GM18526 (cell line): Measurements from ENCODE around the gene GABRA4.

Experiments
- POLR2A ChIP-seq: IDR thresholded peaks from 3 replicates; pipeline ENCODE4 v1.6.1; 2011; ENCODE audit not compliant: insufficient read length; ENCODE audit errors: extremely low read depth

Gene GABRA4

DNA sequence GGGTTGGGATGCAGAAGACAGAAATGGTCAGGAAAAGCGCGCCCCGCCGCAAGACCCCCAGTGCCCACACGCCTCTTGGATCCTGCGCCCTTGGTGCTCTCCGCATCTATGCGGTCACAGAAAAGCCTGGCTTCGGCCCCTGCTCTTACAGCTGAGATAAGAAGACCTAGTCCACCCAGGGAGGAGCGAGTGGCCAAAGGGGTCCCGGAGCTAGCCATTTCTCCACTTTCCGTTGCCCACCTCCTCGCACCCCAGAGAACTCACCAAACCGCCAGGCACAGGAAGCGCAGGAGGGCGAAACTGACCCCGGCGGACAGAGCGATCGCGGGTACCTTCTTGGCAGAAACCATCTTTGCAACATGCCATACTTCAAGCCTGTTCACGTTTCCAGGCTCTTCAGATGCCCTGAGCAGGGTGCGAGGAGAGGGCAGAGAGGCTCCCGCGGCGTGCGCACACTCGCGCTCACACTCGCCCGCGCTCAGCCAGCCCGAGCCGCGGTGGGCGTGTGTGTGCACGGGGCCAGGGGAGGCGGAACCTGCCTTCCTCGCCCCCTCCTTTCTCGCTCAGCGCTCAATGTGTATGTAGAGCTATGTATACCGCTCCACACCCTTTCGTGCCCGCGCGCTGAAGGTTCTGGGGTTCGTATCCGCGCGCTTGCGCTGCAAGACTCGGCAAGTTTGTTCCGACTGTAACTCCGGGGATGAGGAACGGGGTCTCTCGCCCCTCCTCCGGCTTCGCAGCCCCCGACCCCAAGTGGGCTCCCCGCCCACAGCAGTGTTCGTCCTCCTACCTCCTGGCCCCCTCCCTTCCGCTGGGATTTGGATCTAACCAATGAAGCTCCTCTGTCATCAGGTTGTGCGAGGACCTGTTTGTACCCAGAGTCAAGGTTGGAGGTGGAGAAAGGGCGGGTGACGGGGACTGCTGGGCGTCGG is at the start of gene GABRA4:
Gene GABRA4, minus strand, starts transcription at position 507 of the 932 bp plus-strand sequence. Its CDS starts 157 bp downstream, at position 350.
- TF ChIP-seq POLR2A, result no peak

DNA sequence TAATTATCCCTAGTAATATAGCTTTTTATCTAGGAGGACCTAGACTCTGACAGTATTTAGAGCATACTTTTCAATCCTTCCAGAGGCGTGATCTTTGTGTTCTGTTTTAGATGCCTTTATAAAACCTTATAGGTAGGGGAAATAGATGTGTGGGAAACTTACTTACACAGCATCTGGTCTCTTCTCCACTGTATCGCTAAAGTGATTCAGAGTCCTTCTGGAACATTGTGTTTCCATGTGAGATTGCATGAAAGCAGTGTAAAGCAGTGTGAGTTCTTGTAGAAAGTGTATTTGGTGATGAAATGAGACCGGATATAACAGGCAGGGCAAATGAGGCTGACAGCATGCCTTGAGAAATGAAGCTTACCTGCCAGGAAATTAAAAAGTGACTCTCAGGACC is 47.4 kb upstream of the GABRA4 start:
- TF ChIP-seq POLR2A, result no peak

DNA sequence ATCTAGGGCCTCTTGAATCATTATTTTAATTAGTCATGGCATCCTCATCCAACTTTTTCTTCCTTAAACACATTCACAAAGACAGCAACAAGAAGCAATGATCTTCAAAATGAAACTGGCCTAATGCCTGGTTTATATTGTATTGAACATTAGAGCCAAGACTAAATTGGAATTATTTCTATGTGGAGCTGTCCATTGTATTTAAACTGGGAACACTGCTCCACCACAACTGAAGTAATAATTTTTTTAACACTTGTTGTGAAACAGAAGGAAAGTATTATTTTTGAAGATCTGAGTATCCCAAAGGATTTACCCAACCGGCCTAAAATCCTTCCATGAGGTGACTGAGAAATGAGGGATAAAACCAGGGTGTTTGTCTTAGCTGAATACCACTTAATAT is 44.9 kb upstream of the GABRA4 start:
- TF ChIP-seq POLR2A, result no peak

DNA sequence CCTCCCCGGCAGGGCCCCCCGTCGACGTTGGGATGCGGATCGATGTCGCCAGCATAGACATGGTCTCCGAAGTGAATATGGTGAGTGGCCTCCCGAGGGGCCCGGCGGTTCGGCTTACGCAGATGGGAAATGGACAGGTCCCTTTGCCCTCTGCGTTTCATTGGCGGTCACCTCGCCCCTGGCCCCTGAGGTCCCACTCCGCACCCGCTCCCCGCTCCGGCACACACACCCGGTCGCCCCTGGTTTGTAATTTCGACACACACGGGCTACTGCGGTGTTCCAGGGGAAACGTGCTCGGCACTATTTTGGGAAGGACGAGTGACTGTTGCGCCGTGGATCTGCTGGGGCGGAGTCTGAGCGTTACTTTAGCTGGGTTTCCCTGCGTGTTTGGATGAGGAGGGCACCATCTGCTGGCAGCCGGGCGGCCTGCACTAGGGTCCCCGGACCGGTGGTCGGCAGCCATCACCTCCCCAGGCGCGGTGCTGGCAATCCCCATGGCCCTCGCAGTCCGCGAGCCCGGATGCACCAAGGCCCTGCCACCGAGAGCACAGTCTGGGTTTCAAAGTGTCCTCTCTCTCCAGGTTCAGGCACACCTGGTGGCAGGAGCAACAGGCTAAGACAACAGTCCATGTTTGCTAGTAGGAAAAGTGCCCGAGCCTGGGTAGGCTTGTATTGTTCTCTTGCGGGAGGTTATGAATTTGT is 39.2 kb upstream of the GABRA4 start:
- no peak for TF ChIP-seq POLR2A

DNA sequence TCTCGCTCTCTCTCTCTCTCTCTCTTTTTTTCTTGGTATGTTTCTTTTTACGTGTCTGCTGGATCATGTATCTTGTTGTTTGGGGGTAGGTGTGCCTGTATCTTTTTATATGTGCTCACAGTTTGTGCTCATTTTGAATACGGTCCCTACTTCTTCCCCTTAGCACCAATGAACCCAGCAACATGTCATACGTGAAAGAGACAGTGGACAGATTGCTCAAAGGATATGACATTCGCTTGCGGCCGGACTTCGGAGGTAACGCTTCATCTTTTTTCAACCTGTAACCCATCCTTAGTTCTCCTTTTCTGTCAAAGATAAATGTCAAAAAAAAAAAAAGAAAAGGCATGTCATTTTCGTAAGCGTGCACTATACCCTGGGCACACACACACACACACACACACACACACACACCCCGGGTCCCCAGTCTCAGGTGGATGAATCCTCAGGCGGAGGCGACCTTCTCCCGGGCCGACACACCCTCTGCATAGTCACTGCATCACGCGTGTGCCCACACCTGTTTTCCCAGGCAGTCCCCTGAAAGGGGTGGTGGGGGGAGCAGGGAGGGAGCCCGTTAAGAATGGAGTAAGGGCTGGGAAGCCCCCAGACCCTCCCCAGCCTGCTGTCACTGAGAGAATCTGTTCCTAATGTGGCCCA is 38.5 kb upstream of the GABRA4 start:
- TF ChIP-seq POLR2A, result no peak

DNA sequence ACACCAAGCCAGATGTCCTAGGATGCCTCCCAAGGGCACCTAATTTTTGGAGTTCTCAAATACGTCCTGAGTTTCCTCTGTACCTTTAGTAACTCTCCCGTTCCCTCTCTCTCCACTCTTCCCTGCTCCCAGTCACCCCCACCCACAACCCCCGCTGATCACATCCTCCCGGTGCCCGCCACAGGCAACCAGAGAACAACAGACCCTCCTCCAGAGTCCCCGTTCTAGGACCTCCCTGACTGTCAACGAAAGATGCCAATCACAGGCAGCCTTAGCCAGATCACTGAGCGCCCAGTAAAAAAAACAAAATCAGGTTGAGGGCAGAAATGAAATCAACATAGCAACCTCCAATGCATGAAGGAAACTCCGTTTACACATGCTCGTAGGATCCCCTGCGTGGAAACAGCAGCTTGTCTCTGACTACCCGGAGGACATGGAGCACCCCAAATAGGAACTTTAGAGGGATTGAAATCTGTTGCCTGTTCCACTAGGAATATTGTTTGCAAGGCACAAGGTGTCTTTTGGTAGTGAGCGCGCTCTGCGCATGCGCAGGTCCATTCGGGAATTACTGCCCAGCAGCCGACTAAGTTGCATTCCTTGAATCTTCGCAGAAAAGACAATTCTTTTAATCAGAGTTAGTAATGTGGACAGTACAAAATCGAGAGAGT is 37.8 kb upstream of the GABRA4 start, which contains the start of gene GABRB1:
Gene GABRB1, plus strand, starts transcription at position 557 of the 668 bp plus-strand sequence.
- TF ChIP-seq POLR2A, result no peak

DNA sequence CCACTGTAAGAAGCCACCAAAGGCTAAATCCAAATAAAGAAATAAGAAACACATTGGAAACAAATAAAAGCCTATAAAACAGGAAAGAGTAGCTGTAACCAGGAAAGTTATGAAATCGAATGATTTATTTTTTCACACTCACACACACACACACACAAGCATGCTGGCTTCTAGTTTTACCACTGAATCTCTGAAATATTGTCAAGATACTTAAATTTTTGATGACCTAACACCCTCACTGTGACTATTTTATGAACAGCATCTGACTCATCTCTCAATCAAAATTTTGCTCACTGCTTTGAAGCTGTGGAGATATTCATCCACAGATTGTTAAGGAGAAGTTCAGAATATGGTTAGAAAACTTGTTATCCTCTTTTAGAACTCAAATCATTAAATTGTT is 24.1 kb upstream of the GABRA4 start:
- TF ChIP-seq POLR2A, result no peak

DNA sequence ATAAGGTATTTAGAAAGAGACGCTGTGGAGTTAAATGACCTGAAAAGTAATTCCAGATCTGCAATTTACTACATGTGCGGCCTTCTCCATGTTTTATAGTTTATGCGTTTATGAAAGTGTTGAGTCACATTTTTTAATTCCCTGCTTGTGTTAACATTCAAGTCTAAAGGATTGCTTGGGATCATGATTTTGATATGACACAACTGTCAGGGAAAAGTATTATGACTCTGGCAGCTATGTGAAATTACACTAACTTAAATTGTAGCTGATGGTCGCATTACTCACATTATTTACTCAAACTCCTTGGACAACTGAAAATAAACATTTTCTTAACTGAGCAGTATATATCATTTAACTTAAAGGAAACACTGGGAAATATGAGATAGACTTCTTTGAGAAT is 23.7 kb upstream of the GABRA4 start:
- no peak for TF ChIP-seq POLR2A

DNA sequence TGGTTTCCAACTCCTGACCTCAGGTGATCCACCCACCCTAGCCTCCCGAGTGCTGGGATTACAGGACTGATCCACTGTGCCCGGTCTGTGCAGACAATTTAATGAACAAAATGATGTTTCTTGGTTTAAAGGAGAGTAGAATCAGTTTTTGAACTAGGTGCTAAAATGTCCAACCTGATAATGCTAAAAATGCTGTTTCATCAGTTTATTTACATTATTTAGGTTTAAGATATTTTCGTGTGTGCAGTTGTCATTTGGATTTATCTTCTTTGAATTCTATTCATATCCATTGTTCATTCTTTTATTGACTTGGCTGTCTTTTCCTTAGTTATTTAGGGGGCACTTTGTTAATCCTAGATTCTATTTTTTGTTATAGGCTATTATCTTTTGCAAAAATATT is 20.0 kb upstream of the GABRA4 start:
- TF ChIP-seq POLR2A, result no peak

DNA sequence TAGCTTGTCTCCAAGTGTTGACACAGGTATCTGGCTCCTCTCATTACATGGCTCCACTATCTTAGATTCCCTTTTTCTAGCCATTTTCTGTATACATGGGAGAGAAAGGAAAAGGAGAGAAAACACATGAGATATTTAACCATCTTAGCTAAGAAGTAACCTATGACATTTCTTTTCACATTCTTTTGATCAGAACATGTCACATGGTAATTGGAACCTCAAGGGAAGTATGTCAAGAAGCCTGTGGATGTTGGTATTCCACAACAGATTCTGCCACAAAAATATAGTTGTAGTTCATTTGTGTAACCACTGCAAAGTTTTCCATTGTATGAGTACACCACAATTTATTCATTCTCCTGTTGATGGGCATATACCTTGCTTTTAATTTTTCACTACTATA is 19.3 kb upstream of the GABRA4 start:
- no peak for TF ChIP-seq POLR2A

DNA sequence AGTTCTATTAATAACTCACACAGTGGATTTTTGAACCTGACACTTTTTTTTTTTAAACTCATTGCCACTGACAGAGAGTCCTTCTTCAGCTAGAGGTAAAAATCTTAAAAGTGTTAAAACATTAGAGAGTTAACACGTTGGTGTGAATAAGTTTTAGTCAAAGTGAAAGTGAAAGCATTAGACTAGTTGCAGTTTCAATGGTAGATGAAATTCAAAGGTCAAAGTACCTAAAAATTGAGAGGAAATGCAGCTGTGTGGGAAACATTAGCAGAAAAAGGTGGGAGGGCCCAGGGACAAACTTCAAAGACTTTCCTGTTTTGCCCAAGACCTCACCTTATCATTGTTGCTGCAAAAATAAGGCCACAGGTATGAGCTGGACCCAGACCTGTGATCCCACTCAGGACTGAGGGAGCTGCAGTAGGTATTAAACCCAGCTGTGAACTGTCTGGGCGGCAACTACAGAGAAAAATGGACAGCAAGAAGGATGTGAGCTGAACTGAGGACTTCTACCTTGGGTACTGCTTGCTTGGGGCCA is 17.6 kb upstream of the GABRA4 start:
- no peak for TF ChIP-seq POLR2A

DNA sequence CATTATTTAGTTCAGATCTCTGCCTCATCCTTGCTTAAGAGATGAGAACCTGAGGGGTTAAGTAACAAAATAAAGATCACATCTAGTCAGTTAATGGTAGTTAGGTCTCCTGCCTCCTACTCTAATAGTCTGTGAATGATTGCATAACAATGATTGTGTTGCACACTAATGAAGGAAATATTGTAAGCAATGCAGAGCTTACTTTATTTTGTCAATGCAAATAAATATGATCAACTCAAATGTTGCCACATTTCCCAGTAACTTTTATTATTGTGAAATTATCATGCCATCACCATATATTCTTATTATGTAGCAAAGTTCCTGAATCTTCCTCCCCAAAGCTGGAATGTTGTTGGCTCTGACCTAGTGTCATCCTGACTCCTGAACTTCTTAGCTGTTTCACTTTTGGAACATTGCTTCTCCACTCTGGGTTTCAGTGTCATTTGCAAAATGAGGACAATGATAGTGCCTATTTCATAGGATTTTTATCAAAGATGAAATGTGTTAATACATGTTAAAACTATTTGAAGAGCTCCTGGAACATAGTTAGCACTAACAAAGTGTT is 17.0 kb upstream of the GABRA4 start:
- no peak for TF ChIP-seq POLR2A

DNA sequence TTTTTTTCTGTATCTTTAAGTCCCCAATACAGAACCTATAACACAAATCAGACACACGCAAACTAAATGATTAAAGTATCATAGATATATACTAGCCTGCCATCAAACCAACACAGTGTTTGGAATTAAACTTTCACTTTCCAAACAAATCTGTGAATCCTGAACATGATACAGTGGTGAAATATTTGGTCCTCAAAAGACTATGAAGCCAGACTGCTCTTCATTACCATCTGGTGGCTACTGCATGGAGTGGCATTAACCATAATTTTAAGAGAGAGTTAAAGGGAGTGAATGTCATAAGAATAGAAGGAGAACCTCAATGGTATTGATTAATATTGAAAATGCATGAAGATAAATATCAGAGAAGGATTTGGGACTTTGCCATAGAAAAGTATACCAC is 9.2 kb upstream of the GABRA4 start:
- TF ChIP-seq POLR2A, result no peak

DNA sequence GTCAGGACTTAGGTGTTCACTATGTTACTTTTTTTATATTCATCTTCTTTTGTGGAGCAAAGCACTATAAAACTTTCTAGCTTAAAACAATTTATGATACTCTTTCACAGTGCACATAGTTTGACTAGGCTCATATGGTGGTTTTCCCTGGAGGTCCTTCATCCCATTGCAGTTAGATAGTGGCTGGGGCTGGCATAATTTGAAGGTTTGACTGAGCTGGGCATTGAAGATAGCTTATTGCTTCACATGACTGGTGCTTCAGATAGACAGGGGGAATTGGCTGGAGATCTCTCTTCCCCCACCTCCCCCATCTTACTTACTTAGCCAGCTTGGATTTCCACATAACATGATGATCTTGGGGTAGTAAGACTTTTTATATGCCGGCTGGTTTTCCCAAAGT is 7.0 kb upstream of the GABRA4 start:
- TF ChIP-seq POLR2A, result no peak

DNA sequence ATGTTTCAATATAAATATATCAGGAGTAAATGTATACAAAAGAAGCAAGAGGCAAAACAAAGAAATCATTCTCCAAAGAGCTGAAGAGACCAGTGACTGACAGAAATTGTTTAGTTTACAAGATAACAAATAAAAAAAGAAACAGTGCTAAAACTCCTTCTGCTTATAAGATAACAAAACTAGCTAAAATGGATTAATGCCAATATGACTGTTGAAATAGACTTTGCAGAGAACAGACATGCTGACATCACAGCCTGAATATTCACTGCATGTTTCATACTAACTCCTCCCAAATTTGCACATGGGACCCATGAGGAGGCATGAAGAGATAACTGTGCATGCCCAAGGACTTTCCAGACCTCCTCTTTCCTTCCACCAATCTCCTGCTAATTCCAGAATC is 6.2 kb upstream of the GABRA4 start:
- no peak for TF ChIP-seq POLR2A

DNA sequence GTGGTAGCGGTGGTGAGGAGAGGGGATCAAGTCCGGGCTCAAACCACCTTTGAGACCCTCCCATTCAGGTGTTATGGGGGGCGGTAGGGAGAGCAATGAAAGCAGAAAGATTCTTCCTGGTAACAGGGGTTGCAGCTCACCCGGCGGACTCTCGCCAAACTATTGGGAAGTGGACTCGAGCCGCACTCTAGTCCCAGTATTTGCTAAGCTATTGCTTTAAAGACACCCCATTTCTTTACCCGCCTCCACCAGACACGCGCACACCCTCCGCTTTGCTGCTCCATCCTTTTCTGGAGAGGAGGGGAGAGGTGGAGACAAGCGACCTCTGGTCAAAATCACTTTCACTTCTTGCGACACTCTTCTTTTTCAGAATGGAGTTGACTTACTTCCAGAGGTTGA is 625 bp upstream of the GABRA4 start:
- no peak for TF ChIP-seq POLR2A
